ENCODE measurements around the gene CHD9. TPM values are rescaled to one million over a fixed set of nuclear protein-coding genes. Genes with fewer than 3 reads are reported as not detected.
"Not testable (repeated sequence)": the region's sequence is repeated elsewhere in the genome, so short reads cannot be mapped to it uniquely, and the experiment has no call there.

The CHD9 gene
- polyA plus RNA-seq, 3 donors = 15.8 to 26.1 (median 22.5) TPM

DNA sequence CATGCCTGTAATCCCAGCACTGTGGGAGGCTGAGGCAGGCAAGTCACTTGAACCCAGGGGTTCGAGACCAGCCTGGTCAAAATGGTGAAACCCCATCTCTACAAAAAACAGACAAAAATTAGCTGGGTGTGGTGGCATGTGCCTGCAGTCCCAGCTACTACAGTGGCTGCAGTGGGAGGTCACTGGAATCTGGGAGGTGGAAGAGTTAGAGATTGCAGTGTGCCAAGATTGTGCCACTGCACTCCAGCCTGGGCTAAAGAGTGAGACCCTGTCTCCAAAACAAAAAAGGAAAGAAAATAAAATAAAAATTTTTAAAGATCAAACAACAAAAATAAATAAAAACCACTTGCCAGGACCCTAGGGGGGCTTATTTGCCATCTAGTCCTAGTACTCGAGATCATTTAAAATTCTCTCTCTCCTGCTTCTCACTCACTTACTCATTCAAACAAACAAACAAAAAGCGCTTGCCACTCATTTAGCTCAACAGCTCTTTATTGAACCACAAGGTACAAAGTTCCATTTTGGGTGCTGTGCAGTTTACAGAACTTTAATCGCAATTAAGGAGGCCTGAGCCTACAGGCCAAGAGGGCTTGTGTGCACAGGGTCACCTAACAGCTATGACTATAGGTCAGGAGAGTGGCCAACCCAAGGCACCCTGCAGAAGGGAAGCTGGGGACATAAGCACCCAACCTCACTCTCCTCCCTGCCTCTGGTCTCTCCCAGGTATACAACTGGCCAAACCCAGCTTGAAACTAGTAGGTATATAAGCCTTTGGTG, 6.5 kb upstream of the CHD9 start:
- intact Hi-C loops (cut with micrococcal nuclease) = loop anchor here in 1 of 2 donors (5.0 kb wide), 1 partner anchor 159 kb away; no protein-coding TSS in a partner anchor
- Histone ChIP-seq H3K9me3 (replicated peaks in 1 of 2; ENCODE audit: control insufficient read depth in 1 of 2, insufficient read depth in 1 of 2, low read length in 2 of 2) (no peaks in the 10 kb centered on the region), H4K20me1 (ENCODE audit: insufficient read depth, low read length) (no peaks in the 10 kb centered on the region), H2AFZ (ENCODE audit: insufficient read depth, low read depth, low read length, poor library complexity, severe bottlenecking) (no peak overlapping the region), H3K79me2 (ENCODE audit: insufficient read depth, low read length) (no peaks in the 10 kb centered on the region), H3K4me3 (replicated peaks in 1 of 3; ENCODE audit: low read depth in 2 of 3, low read length in 3 of 3) (no peak overlapping the region), H3K4me2 (replicated peaks; ENCODE audit: extremely low read depth, low read length, poor library complexity, severe bottlenecking) (no peak overlapping the region), H3K36me3 (replicated peaks in 1 of 2; ENCODE audit: control insufficient read depth in 1 of 2, insufficient read depth in 2 of 2, low read length in 2 of 2) (no peaks in the 10 kb centered on the region), H3K9ac (ENCODE audit: insufficient read depth, low read length, poor library complexity, severe bottlenecking) (no peak overlapping the region), H3K27me3 (ENCODE audit: control insufficient read depth in 2 of 2, insufficient read depth in 2 of 2, low read length in 2 of 2) (no peaks in the 10 kb centered on the region), H3K27ac (ENCODE audit: low read depth in 1 of 2, low read length in 2 of 2) (no peak overlapping the region), H3K4me1 (ENCODE audit: control insufficient read depth in 1 of 2, insufficient read depth in 2 of 2, low read length in 2 of 2) (peaks cover 6 to 11% of the 10 kb centered on the region in 2 donors)
- H3K4me1 Mint-ChIP-seq = peaks cover 11% of the 10 kb centered on the region
- H3K27me3 Mint-ChIP-seq (ENCODE audit: low read depth in 3 of 3) = peaks cover 2 to 8% (median 3%) of the 10 kb centered on the region in 3 donors
- peaks cover 0 to 3% (median 0%) of the 10 kb centered on the region in 7 donors for H3K9me3 Mint-ChIP-seq
- TF ChIP-seq, protein P1, sequence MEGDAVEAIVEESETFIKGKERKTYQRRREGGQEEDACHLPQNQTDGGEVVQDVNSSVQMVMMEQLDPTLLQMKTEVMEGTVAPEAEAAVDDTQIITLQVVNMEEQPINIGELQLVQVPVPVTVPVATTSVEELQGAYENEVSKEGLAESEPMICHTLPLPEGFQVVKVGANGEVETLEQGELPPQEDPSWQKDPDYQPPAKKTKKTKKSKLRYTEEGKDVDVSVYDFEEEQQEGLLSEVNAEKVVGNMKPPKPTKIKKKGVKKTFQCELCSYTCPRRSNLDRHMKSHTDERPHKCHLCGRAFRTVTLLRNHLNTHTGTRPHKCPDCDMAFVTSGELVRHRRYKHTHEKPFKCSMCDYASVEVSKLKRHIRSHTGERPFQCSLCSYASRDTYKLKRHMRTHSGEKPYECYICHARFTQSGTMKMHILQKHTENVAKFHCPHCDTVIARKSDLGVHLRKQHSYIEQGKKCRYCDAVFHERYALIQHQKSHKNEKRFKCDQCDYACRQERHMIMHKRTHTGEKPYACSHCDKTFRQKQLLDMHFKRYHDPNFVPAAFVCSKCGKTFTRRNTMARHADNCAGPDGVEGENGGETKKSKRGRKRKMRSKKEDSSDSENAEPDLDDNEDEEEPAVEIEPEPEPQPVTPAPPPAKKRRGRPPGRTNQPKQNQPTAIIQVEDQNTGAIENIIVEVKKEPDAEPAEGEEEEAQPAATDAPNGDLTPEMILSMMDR (IDR thresholded peaks at IDR 0.05) = no peak
- H3K4me3 Mint-ChIP-seq = no peak overlapping the region
- H3K36me3 Mint-ChIP-seq = no peaks in the 10 kb centered on the region
- no peak overlapping the region for H3K27ac Mint-ChIP-seq
- 100% methylated on average over 1 of the region's 4 CpGs for WGBS (ENCODE audit: insufficient coverage)
- DNase-seq = no peak

- H3K9me3 Mint-ChIP-seq; H3K27ac ChIP-seq (ENCODE audit: low read depth in 1 of 2, low read length in 2 of 2); H3K27me3 ChIP-seq (ENCODE audit: control insufficient read depth in 2 of 2, insufficient read depth in 2 of 2, low read length in 2 of 2); H2AFZ ChIP-seq (ENCODE audit: insufficient read depth, low read depth, low read length, poor library complexity, severe bottlenecking); H3K4me2 ChIP-seq (replicated peaks; ENCODE audit: extremely low read depth, low read length, poor library complexity, severe bottlenecking); H3K4me3 ChIP-seq (replicated peaks in 1 of 3; ENCODE audit: low read depth in 2 of 3, low read length in 3 of 3); H3K36me3 ChIP-seq (replicated peaks in 1 of 2; ENCODE audit: control insufficient read depth in 1 of 2, insufficient read depth in 2 of 2, low read length in 2 of 2); H3K27ac Mint-ChIP-seq; H3K4me3 Mint-ChIP-seq; H3K9ac ChIP-seq (ENCODE audit: insufficient read depth, low read length, poor library complexity, severe bottlenecking); H4K20me1 ChIP-seq (ENCODE audit: insufficient read depth, low read length); H3K27me3 Mint-ChIP-seq (ENCODE audit: low read depth in 3 of 3); H3K9me3 ChIP-seq (replicated peaks in 1 of 2; ENCODE audit: control insufficient read depth in 1 of 2, insufficient read depth in 1 of 2, low read length in 2 of 2); H3K36me3 Mint-ChIP-seq; DNase-seq; intact Hi-C loops (cut with micrococcal nuclease): not testable (repeated sequence)
- peaks cover 24 to 32% of the 10 kb centered on the region in 2 donors for H3K4me1 ChIP-seq (ENCODE audit: control insufficient read depth in 1 of 2, insufficient read depth in 2 of 2, low read length in 2 of 2)
- peaks cover 26% of the 10 kb centered on the region for H3K4me1 Mint-ChIP-seq
- WGBS (ENCODE audit: insufficient coverage) = no CpG with 5 or more reads among the region's 4 CpGs
- peaks cover 14% of the 10 kb centered on the region for H3K79me2 ChIP-seq (ENCODE audit: insufficient read depth, low read length)
Measured at GRCh38 chr16:53051255-53051654, 3.5 kb upstream of the CHD9 start.
